K562 (cell line): ENCODE results near the gene GABRB1. TPM values are rescaled to one million over a fixed set of nuclear protein-coding genes. Genes with fewer than 3 reads are reported as not detected.

Experiments
- ATAC-seq: fragments of 200-7000 bp; cut with Tn5 transposase; 3 replicates; pipeline ENCODE4 v1.9.1; 2020; ENCODE audit warnings: moderate library complexity
- BruUV-seq: library from RNA; stranded (reverse); fragments of 400-500 nt; replicated peaks from 2 replicates; lab custom pipeline; 2021; lab: Mats Ljungman, UMichigan
- CTCF ChIA-PET: fragments of 300-600 bp; formaldehyde crosslinking; extraction: SDS; loops from one replicate; lab custom pipeline; 2021; ENCODE audit warnings: low intra/inter-chr PET ratio; lab: Yijun Ruan, JAX
- POLR2A ChIA-PET: fragments of 300-600, 350-650 bp; sonication (Branson Sonifier 250); formaldehyde crosslinking; extraction: SDS; loops from one replicate; lab custom pipeline; 2021; ENCODE audit warnings: antibody characterized with exemption, inconsistent platforms; lab: Yijun Ruan, JAX
- DNase-seq, 4 experiments: peaks; one replicate each; pipeline versions ENCODE4 v3.0.0 to v3.0.0-alpha.2; 2011 to 2018; ENCODE audit warnings: low spot score in 3 of 4, mixed read lengths in 3 of 4; ENCODE audit errors: extremely low read depth in 1 of 4
- FAIRE-seq: peaks from 2 replicates; lab custom pipeline; 2011; peaks lifted over from hg19 to GRCh38; lab: Jason Lieb, UNC
- H2AFZ ChIP-seq: 2 replicates; pipeline ENCODE4 v1.6.0; 2011; ENCODE audit warnings: low read depth, low read length, control low read depth, inconsistent platforms
- H3K27ac ChIP-seq: fragments of 200-600 bp; 3 replicates; pipeline ENCODE4 v1.8.0; 2011; ENCODE audit warnings: low read depth, mild to moderate bottlenecking, control low read depth, inconsistent platforms, low read length, moderate library complexity, mixed read lengths; ENCODE audit errors: extremely low read depth
- H3K27me3 ChIP-seq, 2 experiments: fragments of 300-600 bp in 1 of 2; 2 replicates in 1 of 2; 3 replicates in 1 of 2; pipeline versions ENCODE4 v1.6.0 to v1.8.0; 2011; ENCODE audit warnings: inconsistent platforms in 2 of 2, low read length in 2 of 2, mild to moderate bottlenecking in 1 of 2, mixed read lengths in 1 of 2, moderate library complexity in 1 of 2; ENCODE audit not compliant: control insufficient read depth in 2 of 2, insufficient read depth in 2 of 2
- H3K36me3 ChIP-seq: fragments of 300-600 bp; 3 replicates; pipeline ENCODE4 v1.8.0; 2011; ENCODE audit warnings: mild to moderate bottlenecking, low read length, inconsistent platforms; ENCODE audit not compliant: control insufficient read depth, insufficient read depth
- H3K4me1 ChIP-seq, 2 experiments: fragments of 200-600 bp in 1 of 2; replicated peaks in 1 of 2; 2 replicates in 1 of 2; 3 replicates in 1 of 2; pipeline versions ENCODE4 v1.5.1 to v1.8.0; 2011; ENCODE audit warnings: inconsistent platforms in 2 of 2, low read length in 2 of 2, mild to moderate bottlenecking in 1 of 2, mixed read lengths in 1 of 2, moderate library complexity in 1 of 2; ENCODE audit not compliant: control insufficient read depth in 2 of 2, insufficient read depth in 2 of 2
- H3K4me2 ChIP-seq: 2 replicates; pipeline ENCODE4 v1.6.1; 2011; ENCODE audit warnings: low read length, control low read depth, inconsistent platforms, mixed read lengths; ENCODE audit not compliant: insufficient read depth
- H3K4me3 ChIP-seq: fragments of 200-600 bp; sonication (generic), shearing (Covaris generic); 2 replicates; pipeline ENCODE4 v1.5.1; 2016; ENCODE audit warnings: control low read depth, inconsistent platforms
- H3K79me2 ChIP-seq: fragments of 200-600 bp; 3 replicates; pipeline ENCODE4 v1.8.0; 2011; ENCODE audit warnings: low read length, inconsistent platforms; ENCODE audit not compliant: control insufficient read depth, insufficient read depth
- H3K9ac ChIP-seq, 2 experiments: 2 replicates each; pipeline versions ENCODE4 v1.6.0 to v1.6.1; 2011; ENCODE audit warnings: low read depth in 2 of 2, low read length in 2 of 2, control low read depth in 1 of 2, inconsistent platforms in 1 of 2, mild to moderate bottlenecking in 1 of 2, mixed read lengths in 1 of 2; ENCODE audit not compliant: insufficient read depth in 1 of 2
- H3K9me1 ChIP-seq: one replicate; pipeline ENCODE4 v1.6.0; 2011; ENCODE audit warnings: inconsistent platforms, mild to moderate bottlenecking, low read length, moderate library complexity; ENCODE audit not compliant: control insufficient read depth, insufficient read depth
- H3K9me3 ChIP-seq: replicated peaks from 2 replicates; pipeline ENCODE4 v1.5.1; 2011; ENCODE audit warnings: low read depth, low read length, inconsistent platforms; ENCODE audit not compliant: control insufficient read depth, insufficient read depth
- H4K20me1 ChIP-seq: replicated peaks from 2 replicates; pipeline ENCODE4 v1.6.1; 2011; ENCODE audit warnings: low read length, inconsistent platforms, mixed read lengths; ENCODE audit not compliant: control insufficient read depth, insufficient read depth
- DNMT1 ChIP-seq: fragments of 450-650 bp; IDR thresholded peaks from 2 replicates; pipeline ENCODE4 v1.6.1; 2016; ENCODE audit warnings: antibody characterized with exemption, mild to moderate bottlenecking
- ETS2 ChIP-seq: IDR thresholded peaks from 2 replicates; pipeline ENCODE4 v1.6.1; 2016; ENCODE audit warnings: borderline replicate concordance, missing genetic modification characterization, mild to moderate bottlenecking, moderate library complexity, missing compliant biosample characterization; ENCODE audit not compliant: poor library complexity, severe bottlenecking
- FOXJ3 ChIP-seq: sonication (generic); formaldehyde crosslinking; IDR thresholded peaks from 2 replicates; pipeline ENCODE4 v1.4.0; 2020; ENCODE audit warnings: mild to moderate bottlenecking, missing genetic modification reagents
- GATAD2A ChIP-seq: fragments of 450-650 bp; IDR thresholded peaks from 2 replicates; pipeline ENCODE4 v1.6.1; 2017
- KHSRP ChIP-seq: fragments of 450-650 bp; IDR thresholded peaks from 2 replicates; pipeline ENCODE4 v1.6.1; 2017
- KLF16 ChIP-seq: IDR thresholded peaks from 2 replicates; pipeline ENCODE4 v1.6.1; 2016; ENCODE audit warnings: antibody characterized with exemption
- PHTF2 ChIP-seq: fragments of 250-450 bp; sonication (Bioruptor Pico); IDR thresholded peaks from 2 replicates; pipeline ENCODE4 v1.5.0; 2021; ENCODE audit warnings: mild to moderate bottlenecking
- TAL1 ChIP-seq: fragments of 450-650 bp; IDR thresholded peaks from 2 replicates; pipeline ENCODE4 v1.6.1; 2016; ENCODE audit warnings: mild to moderate bottlenecking
- ZNF311 ChIP-seq: fragments of 250-450 bp; sonication (Bioruptor Pico); IDR thresholded peaks from 2 replicates; pipeline ENCODE4 v1.4.0; 2020; ENCODE audit warnings: mild to moderate bottlenecking, moderate library complexity
- WGBS: fragments of 100-300 bp; shearing (Covaris generic); methylation state at CpG from one replicate; pipeline ENCODE4 v1.1.6; 2016; ENCODE audit warnings: low coverage, mixed read lengths; ENCODE audit not compliant: insufficient coverage; ENCODE audit errors: missing lambda C conversion rate; 5-methylcytosine and 5-hydroxymethylcytosine counted together
- in situ Hi-C: fragments of 300-500 bp; cut with MboI; formaldehyde crosslinking; loops from 4 replicates; pipeline ENCODE4 v1.15.0; 2018; ENCODE audit warnings: inconsistent platforms, mixed read lengths
- intact Hi-C: fragments of 100-400 bp; cut with micrococcal nuclease; formaldehyde crosslinking; loops from 2 replicates; pipeline ENCODE4 v1.14.2; 2022
- polyA plus RNA-seq, 8 experiments: library from polyadenylated mRNA; depleted of rRNA in 4 of 8; stranded (reverse) in 5 of 8; unstranded in 3 of 8; fragments of >200 nt; fragmentation: Nextera tagmentation in 2 of 8; fragmentation: Illumina TruSeq in 1 of 8; extraction: Ambion mirVana in 2 of 8; extraction: Trizol in 1 of 8; gene quantifications; 2 replicates each; pipeline versions ENCODE4 v1.2.1 to v1.2.3, GENCODE V29; 2011 to 2014; ENCODE audit warnings: inconsistent platforms in 1 of 8, missing spikeins in 1 of 8
- total RNA-seq, 7 experiments: library from RNA; depleted of rRNA in 6 of 7; stranded (reverse); fragments of >200 nt in 6 of 7; fragmentation: Illumina TruSeq in 2 of 7; extraction: Trizol in 2 of 7; gene quantifications; 2 replicates each; pipeline versions ENCODE4 v1.2.1 to v1.2.3, GENCODE V29; 2011 to 2021; ENCODE audit warnings: low replicate concordance in 1 of 7
- TF ChIP-seq, protein P1 (sequence below): fragments of 450-650 bp; IDR thresholded peaks from 2 replicates; pipeline ENCODE4 v1.6.1; 2016; ENCODE audit warnings: borderline replicate concordance
- TF ChIP-seq, protein P2 (sequence below): sonication (generic); formaldehyde crosslinking; IDR thresholded peaks from 2 replicates; pipeline ENCODE4 v1.8.0; 2022; ENCODE audit warnings: missing genetic modification reagents, mild to moderate bottlenecking, moderate library complexity, borderline replicate concordance
- TF ChIP-seq, protein P3 (sequence below): IDR thresholded peaks from 2 replicates; pipeline ENCODE4 v1.6.1; 2011; ENCODE audit not compliant: insufficient read length; ENCODE audit errors: extremely low read depth
- TF ChIP-seq, protein P4 (sequence below), 2 experiments: fragments of 450-650 bp in 1 of 2; sonication (generic) in 1 of 2; formaldehyde crosslinking; conservative IDR thresholded peaks; 2 replicates each; pipeline versions ENCODE4 v1.4.0 to v1.8.1; 2020 to 2022; ENCODE audit warnings: mild to moderate bottlenecking in 1 of 2, missing genetic modification reagents in 1 of 2
- TF ChIP-seq, protein P5 (sequence below): fragments of 250-450 bp; sonication (Bioruptor Pico); IDR thresholded peaks from 2 replicates; pipeline ENCODE4 v1.6.1; 2021; ENCODE audit warnings: mild to moderate bottlenecking
- TF ChIP-seq, protein P6 (sequence below): sonication (generic); formaldehyde crosslinking; IDR thresholded peaks from 2 replicates; pipeline ENCODE4 v1.8.0; 2022; ENCODE audit warnings: mild to moderate bottlenecking, missing genetic modification reagents
- TF ChIP-seq, protein P7 (sequence below): fragments of 450-650 bp; IDR thresholded peaks from 2 replicates; pipeline ENCODE4 v1.6.1; 2018; ENCODE audit warnings: mild to moderate bottlenecking, low read depth; ENCODE audit not compliant: partially characterized antibody

The GABRB1 gene
- total and polyA plus RNA-seq, 9 of the 15 experiments (the other 6 are each of a cell fraction or from before 2014, with no cell fraction given), result not detected

DNA sequence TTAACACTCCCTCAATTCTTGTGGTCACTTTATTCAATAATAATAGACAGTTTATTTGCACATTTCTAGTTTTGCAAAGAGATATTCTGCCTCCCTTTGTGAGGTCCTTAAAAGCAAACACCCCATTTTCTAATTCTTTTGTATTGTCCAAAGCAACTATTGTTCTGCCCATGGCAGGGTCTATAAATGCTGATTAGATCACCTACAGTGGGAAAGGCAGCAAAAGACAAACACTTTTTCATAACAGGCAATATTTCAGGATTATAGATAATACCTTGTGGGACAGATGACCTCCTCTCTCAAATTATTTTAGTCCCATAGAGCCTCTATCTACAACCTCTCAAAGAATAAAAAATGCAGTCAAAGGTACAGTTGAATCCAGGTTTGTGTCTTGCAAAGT is 403.6 kb downstream of the GABRB1 start (continued):
- TF ChIP-seq, protein P1, sequence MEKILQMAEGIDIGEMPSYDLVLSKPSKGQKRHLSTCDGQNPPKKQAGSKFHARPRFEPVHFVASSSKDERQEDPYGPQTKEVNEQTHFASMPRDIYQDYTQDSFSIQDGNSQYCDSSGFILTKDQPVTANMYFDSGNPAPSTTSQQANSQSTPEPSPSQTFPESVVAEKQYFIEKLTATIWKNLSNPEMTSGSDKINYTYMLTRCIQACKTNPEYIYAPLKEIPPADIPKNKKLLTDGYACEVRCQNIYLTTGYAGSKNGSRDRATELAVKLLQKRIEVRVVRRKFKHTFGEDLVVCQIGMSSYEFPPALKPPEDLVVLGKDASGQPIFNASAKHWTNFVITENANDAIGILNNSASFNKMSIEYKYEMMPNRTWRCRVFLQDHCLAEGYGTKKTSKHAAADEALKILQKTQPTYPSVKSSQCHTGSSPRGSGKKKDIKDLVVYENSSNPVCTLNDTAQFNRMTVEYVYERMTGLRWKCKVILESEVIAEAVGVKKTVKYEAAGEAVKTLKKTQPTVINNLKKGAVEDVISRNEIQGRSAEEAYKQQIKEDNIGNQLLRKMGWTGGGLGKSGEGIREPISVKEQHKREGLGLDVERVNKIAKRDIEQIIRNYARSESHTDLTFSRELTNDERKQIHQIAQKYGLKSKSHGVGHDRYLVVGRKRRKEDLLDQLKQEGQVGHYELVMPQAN, result no peak
- no peak for TF ChIP-seq DNMT1
- no peak for TF ChIP-seq KLF16
- TF ChIP-seq PHTF2 (CRISPR knock-in tag), result no peak
- TF ChIP-seq GATAD2A, result no peak
- TF ChIP-seq KHSRP, result no peak
- TF ChIP-seq, protein P2, sequence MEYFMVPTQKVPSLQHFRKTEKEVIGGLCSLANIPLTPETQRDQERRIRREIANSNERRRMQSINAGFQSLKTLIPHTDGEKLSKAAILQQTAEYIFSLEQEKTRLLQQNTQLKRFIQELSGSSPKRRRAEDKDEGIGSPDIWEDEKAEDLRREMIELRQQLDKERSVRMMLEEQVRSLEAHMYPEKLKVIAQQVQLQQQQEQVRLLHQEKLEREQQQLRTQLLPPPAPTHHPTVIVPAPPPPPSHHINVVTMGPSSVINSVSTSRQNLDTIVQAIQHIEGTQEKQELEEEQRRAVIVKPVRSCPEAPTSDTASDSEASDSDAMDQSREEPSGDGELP (CRISPR knock-in tag), result no peak
- no peak for TF ChIP-seq ETS2
- TF ChIP-seq, protein P3, sequence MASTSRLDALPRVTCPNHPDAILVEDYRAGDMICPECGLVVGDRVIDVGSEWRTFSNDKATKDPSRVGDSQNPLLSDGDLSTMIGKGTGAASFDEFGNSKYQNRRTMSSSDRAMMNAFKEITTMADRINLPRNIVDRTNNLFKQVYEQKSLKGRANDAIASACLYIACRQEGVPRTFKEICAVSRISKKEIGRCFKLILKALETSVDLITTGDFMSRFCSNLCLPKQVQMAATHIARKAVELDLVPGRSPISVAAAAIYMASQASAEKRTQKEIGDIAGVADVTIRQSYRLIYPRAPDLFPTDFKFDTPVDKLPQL, result no peak
- TF ChIP-seq, all 486 proteins: peak for 0

DNA sequence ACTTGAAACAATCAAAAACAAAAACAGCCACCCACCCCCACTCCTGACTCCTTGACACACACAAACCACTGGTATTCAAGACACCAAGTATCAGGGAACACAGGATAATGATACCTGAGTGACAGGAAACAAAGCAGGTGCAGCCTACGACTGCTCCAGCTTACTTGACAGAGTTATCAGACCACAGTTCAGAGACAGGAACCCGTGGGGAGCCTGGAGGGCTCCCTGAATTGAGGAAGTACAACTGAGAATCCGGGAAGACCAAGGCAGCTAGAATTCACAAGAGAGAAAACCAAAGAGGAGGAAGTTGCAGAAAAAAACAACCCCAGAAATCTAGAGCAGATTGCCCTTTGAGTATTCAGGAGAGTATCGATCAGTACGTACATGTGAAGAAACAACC is 411.6 kb downstream of the GABRB1 start:
- no peaks in the 10 kb centered on the region for H3K4me1 ChIP-seq
- DNase-seq (no peak), FAIRE-seq (no peak), ATAC-seq (no peak)
- no TSS peak for BruUV-seq
- H3K27me3 ChIP-seq, result no peaks in the 10 kb centered on the region
- no peaks in the 10 kb centered on the region for H3K9me3 ChIP-seq
- H3K4me3 ChIP-seq, result no peak overlapping the region
- POLR2A ChIA-PET, result interaction anchor here (0.7 kb wide), 2 partner anchors 9 to 355 kb away, joined by 3 read pairs; no protein-coding TSS in a partner anchor
- no peak overlapping the region for H2AFZ ChIP-seq
- no peaks in the 10 kb centered on the region for H3K9me1 ChIP-seq
- no peaks in the 10 kb centered on the region for H3K79me2 ChIP-seq
- H3K9ac ChIP-seq, result no peak overlapping the region
- in situ Hi-C loops (no loop called here), intact Hi-C loops (no loop called here)
- CTCF ChIA-PET, result no interaction called here
- no peak overlapping the region for H3K27ac ChIP-seq
- H3K36me3 ChIP-seq, result no peaks in the 10 kb centered on the region
- H4K20me1 ChIP-seq, result no peaks in the 10 kb centered on the region
- H3K4me2 ChIP-seq, result no peak overlapping the region
- WGBS, result 0% methylated on average over 5 of the region's 5 CpGs
- TF ChIP-seq ZNF311 (CRISPR knock-in tag) (no peak), FOXJ3 (CRISPR knock-in tag) (no peak), TAL1 (no peak)
- TF ChIP-seq, protein P4, sequence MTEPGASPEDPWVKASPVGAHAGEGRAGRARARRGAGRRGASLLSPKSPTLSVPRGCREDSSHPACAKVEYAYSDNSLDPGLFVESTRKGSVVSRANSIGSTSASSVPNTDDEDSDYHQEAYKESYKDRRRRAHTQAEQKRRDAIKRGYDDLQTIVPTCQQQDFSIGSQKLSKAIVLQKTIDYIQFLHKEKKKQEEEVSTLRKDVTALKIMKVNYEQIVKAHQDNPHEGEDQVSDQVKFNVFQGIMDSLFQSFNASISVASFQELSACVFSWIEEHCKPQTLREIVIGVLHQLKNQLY (CRISPR knock-in tag; conservative IDR thresholded peaks at IDR 0.05), result no peak
- TF ChIP-seq, protein P5, sequence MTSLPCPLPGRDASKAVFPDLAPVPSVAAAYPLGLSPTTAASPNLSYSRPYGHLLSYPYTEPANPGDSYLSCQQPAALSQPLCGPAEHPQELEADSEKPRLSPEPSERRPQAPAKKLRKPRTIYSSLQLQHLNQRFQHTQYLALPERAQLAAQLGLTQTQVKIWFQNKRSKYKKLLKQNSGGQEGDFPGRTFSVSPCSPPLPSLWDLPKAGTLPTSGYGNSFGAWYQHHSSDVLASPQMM, result no peak
- TF ChIP-seq, protein P6, sequence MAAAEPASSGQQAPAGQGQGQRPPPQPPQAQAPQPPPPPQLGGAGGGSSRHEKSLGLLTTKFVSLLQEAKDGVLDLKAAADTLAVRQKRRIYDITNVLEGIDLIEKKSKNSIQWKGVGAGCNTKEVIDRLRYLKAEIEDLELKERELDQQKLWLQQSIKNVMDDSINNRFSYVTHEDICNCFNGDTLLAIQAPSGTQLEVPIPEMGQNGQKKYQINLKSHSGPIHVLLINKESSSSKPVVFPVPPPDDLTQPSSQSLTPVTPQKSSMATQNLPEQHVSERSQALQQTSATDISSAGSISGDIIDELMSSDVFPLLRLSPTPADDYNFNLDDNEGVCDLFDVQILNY (CRISPR knock-in tag), result no peak
- TF ChIP-seq, protein P7, sequence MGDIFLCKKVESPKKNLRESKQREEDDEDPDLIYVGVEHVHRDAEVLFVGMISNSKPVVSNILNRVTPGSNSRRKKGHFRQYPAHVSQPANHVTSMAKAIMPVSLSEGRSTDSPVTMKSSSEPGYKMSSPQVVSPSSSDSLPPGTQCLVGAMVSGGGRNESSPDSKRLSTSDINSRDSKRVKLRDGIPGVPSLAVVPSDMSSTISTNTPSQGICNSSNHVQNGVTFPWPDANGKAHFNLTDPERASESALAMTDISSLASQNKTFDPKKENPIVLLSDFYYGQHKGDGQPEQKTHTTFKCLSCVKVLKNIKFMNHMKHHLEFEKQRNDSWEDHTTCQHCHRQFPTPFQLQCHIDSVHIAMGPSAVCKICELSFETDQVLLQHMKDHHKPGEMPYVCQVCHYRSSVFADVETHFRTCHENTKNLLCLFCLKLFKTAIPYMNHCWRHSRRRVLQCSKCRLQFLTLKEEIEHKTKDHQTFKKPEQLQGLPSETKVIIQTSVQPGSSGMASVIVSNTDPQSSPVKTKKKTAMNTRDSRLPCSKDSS, result no peak
